GM20431 (cell line): ENCODE measurements around the gene PTPRG.

ENCODE experiments used
- in situ Hi-C: fragments of 300-500 bp; cut with MseI, MboI; formaldehyde crosslinking; loops from one replicate; pipeline ENCODE4 v1.15.0; 2020; ENCODE audit warnings: low sequenced_read_pairs; ENCODE audit not compliant: unreplicated experiment

Gene PTPRG

DNA sequence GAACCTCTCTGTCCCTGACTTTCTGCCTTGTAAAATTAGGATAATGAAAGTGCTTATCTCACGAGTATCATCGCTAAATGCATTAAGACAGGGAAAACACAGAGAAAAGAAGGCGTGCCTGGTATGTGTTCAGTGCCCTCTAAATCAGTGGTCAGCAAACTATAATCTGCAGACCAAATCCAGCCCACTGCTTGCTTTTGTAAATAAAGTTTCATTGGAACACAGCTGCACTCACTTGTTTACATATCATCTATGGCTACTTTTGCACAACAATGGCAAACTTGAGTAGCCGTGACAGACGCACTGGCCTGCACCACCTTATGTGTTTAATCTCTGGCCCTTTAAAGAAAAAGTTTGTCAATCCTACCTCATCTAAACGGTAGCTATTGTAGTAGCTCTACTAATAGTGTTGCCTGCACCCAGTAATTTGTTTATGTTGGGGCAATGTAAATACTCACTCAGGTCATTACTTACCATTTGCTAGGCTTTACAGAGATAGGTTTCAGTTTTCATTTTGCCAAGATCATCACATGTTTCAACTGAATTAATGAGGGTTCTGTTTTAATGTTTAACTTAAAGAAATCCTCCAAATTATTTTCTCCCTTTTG is 582.6 kb downstream of the PTPRG start:
- in situ Hi-C loops, result no loop called here

- in situ Hi-C loops, result no loop called here
These were observed 583.1 kb downstream of the PTPRG start for GRCh38 chr3:62144482-62144881.

- in situ Hi-C loops, result no loop called here
These were observed 583.9 kb downstream of the PTPRG start for GRCh38 chr3:62145086-62145757.

DNA sequence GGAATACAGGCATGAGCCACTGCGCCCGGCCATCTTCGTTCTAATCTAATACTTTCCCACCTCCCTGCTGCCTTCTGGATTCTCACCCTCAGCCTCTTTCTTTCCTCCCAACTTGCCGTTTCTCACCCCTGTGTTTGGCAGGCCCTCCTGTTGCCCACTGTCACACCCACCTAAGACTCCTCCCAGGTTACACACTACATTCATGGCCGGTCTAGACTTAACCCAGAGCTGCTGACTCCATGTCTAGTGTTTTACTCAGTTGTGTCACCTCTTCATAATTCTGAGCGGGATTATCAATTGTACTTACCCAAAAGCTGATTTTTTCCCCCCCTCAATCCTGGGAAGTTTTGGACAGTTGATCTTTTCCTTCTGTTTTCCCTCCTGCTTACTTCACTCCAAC is 588.2 kb downstream of the PTPRG start:
- in situ Hi-C loops, result no loop called here

- in situ Hi-C loops, result no loop called here
These were observed 588.6 kb downstream of the PTPRG start for GRCh38 chr3:62149962-62150361.

DNA sequence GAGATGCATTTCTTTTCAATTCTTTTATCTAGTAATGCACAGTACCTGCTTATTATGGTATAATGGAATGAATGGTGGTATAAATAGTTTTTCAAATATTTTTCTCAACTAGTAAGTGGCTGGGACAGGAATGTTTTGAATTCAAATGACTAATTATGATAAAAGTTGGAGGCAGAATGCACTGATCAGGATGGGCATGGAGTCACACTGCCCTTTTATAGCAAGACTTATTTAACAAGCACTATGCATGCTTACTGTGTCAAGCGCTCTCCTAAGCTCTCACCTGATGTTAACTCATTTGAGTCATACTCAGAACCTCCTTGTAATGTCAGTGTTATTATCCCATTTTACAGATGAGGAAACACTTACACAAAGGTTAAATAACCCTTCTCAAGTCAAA is 590.2 kb downstream of the PTPRG start:
- in situ Hi-C loops, result no loop called here

GRCh38 chr3:62153231-62153630 is 591.9 kb downstream of the PTPRG start:
- in situ Hi-C loops, result no loop called here

DNA sequence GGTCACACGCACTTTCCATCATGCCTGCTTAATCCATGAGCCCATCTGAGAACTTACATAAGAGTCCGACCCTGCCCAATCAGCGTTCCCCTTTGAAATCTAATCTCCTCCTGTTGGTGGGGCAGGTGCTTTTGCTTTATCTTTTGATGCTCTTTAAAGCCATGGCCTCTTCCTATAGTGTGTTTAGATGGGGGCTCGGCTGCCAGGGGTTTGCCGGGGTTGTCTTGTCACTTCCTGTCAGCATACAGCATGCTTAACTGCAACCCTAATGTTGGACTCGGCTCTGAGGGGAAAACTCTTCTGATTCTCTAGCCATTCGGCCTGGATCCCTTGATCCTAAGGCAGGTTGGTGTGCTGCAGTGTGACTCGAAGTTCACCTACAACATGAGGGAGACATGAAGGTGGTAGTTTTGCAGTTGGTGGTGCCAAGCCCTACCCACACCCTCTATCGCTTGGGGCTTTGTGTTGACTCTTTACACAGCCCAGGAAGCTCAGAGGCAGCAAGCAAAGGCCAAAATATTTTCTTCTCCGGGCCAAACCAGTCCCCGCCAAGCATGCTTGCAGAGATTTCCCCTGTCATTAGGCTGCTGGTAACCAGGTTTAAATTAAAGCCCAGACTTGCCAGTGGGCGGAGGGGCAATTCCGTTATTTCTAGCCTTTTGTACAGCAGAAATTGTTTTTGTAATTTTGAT is 593.2 kb downstream of the PTPRG start:
- in situ Hi-C loops, result no loop called here

GRCh38 chr3:62159056-62159708 is 597.8 kb downstream of the PTPRG start:
- in situ Hi-C loops, result no loop called here

DNA sequence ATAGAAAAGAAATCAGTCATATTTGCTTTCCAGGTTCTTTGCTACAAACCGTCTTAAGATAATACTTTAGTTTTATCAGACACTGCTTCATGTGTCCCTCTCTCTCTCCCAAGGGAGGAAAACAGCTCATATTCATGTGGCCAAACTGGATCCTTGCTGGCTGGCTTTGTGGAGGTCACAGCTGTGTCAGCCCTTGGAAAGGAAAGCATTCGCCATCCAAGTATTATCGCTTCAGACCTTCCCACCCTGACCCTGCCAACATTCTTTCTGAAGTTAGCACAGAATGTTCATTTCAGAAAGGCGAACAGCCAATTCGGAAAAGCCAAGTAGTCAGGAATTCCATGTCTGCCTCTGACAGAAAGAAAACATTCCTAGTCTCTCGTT is 598.3 kb downstream of the PTPRG start:
- in situ Hi-C loops, result no loop called here

GRCh38 chr3:62161371-62161770 is 600.0 kb downstream of the PTPRG start:
- in situ Hi-C loops, result no loop called here

- in situ Hi-C loops, result no loop called here
These were observed 602.8 kb downstream of the PTPRG start for GRCh38 chr3:62164196-62164595.

DNA sequence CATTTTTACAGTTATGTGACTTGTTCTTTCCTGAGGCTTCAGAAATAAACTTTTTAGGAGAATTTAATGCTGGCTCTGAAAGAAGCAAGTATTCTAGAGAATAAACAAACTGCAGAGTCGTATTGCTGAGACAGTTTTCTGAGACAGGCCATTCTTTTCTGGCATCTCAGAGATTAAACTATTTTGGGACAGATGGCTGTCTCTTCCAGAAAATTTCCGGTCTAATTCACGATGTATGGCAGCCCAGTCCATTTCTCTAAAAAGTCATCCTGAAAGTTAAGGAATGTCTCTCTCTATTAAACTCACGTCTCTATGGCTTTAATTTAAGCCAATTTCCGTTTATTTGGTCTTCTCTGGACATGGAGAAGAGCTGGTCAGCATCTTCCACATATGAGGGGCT is 603.4 kb downstream of the PTPRG start:
- in situ Hi-C loops, result no loop called here

DNA sequence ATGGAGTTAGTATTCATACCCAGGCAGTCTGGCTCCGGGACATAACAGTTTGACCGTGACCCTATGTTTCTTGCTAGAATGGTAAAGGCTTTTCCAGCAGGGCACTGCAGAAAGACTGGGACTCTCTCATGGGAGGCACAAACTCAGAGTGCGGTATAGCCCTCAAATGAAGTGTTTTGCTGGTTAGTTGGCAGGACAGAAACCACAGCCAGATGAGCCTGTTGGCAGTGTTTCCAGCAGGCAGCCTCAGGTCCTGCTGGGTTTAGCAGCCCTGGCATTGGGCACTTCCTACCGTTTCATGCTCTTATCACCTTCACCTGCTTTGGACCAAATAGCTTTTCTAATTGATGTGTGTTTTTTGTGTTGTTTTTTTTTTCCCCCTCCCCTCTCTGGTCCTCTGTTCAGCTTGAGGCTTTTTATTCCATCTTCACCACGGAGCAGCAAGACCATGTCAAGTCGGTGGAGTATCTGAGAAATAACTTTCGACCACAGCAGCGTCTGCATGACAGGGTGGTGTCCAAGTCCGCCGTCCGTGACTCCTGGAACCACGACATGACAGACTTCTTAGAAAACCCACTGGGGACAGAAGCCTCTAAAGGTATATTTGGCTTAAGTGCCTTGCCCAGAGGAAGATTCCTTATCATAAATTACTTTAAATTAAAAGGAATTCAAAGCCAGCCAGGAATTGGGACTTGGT is 606.3 kb downstream of the PTPRG start:
- in situ Hi-C loops, result no loop called here

DNA sequence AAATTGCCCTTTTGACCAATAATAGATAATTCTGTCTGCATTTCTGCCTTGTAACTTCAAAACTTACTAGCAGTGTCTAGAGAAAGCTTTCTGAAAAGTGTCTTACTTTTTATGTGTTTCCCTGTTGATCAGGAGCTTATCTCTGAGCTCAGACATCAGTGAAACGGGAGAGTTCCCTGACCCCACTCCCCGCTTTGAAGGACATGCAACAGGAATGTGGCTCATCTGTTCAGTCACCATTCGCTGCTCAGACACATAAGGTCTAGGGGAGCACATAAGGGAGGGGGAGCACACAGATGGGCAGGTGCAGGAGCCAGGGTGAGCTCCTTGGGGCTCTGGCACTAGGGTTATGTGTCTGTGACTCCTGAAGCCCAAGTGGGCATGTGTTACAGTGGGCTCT is 607.0 kb downstream of the PTPRG start:
- in situ Hi-C loops, result no loop called here

DNA sequence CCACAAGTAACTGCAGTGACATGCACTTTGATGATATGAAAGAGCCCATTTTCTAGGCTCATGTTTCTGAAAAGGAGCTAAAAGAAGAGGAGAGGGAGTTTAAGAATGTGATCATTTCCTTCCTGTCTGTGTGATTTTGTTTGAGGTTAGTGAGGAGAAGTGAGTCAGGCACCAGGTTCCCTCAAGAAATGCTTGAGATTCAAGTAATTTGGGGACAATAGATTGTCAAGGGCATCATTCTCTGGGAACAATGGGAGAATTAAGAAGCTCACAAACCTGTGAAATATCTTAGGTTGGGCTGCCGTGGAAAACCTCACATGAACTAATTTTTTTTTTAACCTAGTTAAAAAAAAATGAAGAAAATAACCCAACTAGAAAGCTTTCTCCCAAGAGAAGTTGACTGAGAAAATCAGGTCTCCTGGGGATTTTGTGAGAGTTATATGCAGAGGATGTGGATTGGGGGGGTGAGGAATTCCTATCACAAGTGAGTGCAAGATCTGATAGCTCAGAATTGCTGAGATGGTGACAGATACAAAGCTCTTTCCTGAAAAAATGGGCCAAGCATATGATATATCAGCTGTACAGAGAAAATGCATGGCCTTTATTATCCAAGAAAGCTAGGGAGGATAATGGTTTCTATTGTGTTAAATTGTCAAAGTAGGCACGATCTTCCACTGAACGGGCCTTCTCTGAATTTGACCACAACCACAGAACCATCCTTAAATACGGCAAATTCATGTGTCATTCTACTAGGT is 608.7 kb downstream of the PTPRG start:
- in situ Hi-C loops, result no loop called here

- in situ Hi-C loops, result no loop called here
These were observed 610.4 kb downstream of the PTPRG start for GRCh38 chr3:62171789-62172188.

- in situ Hi-C loops, result no loop called here
These were observed 610.8 kb downstream of the PTPRG start for GRCh38 chr3:62172199-62172598.

DNA sequence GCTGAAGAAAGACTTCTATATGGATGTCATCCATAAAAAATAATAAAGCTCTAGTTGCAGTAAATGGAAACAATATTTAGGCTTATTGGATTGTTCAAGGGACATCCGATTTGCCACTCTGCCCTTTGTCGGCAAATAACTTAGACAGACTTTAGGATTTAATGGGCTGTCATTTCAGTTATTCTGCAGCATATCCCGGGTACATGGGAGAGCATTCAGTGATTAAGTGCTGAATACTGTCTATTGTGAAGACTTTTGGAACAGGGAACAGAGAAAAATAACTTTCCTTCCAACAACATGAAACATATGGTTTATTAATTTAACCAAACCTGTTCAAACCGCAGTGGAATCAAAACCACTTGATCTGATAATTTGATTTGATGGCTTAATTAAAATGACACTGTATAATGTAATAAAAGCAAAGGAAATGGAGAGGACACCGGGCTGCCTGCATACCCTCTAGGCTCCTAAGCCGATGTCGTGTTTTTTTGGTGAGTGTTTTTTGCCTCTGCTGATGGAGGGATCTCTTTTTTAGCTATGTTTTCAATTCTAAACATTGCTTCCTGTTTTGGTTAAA is 612.7 kb downstream of the PTPRG start:
- in situ Hi-C loops, result no loop called here
